D721Med (cell line): ENCODE data around the gene SPPL2C.

Source experiments
- DNase-seq: peaks from one replicate; pipeline ENCODE4 v3.0.0; 2011; ENCODE audit warnings: low spot score; ENCODE audit not compliant: insufficient read length
- FAIRE-seq: peaks from 2 replicates; lab custom pipeline; 2011; peaks lifted over from hg19 to GRCh38; lab: Jason Lieb, UNC
- CTCF ChIP-seq: IDR thresholded peaks from 2 replicates; pipeline ENCODE4 v1.5.1; 2012; ENCODE audit warnings: mild to moderate bottlenecking, control low read depth; ENCODE audit not compliant: insufficient read depth; ENCODE audit errors: missing control alignments

Gene SPPL2C

GRCh38 chr17:45814622-45815606 lies 29.8 kb upstream of the SPPL2C start:
- TF ChIP-seq CTCF, result no peak
- FAIRE-seq (no peak), DNase-seq (no peak)

- DNase-seq (no peak), FAIRE-seq (no peak)
- TF ChIP-seq CTCF, result no peak
These were observed 28.9 kb upstream of the SPPL2C start for GRCh38 chr17:45815752-45816151.

GRCh38 chr17:45818041-45818440 lies 26.6 kb upstream of the SPPL2C start:
- DNase-seq, result no peak
- no peak for TF ChIP-seq CTCF
- no peak for FAIRE-seq

GRCh38 chr17:45818699-45819098 lies 26.0 kb upstream of the SPPL2C start:
- no peak for TF ChIP-seq CTCF
- FAIRE-seq (no peak), DNase-seq (no peak)

- DNase-seq (no peak), FAIRE-seq (no peak)
- no peak for TF ChIP-seq CTCF
These were observed 25.0 kb upstream of the SPPL2C start for GRCh38 chr17:45819632-45820031.

GRCh38 chr17:45820052-45820780 lies 24.5 kb upstream of the SPPL2C start:
- no peak for TF ChIP-seq CTCF
- FAIRE-seq (no peak), DNase-seq (no peak)
